ENCODE measurements around the gene CCDC182. TPM values are rescaled to one million over a fixed set of nuclear protein-coding genes. Genes with fewer than 3 reads are reported as not detected.

Gene CCDC182
- total RNA-seq, 1 donor from 2014 or later = not detected

DNA sequence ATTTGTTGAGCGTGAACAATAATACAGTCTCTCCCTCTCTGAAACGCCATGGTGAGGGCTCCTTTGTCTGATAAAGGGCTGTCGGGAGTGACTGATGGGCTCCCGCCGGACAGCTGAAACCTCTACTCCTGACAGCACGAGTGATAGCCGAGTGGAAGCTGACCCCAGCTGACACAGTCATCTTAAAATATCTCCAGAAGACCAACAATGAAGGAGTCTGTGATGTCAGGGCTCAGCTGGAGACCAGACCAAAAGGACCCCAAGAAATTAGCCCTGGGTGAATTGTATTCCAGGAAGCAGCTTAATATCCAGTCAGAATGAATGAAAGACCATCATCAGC lies 22.4 kb downstream of the CCDC182 start:
- Mint-ChIP-seq H3K9me3 (no peaks in the 10 kb centered on the region), H3K4me3 (no peak overlapping the region), H3K4me1 (ENCODE audit: unreplicated experiment) (peaks cover 23% of the 10 kb centered on the region), H3K27me3 (peaks cover 32% of the 10 kb centered on the region), H3K36me3 (no peaks in the 10 kb centered on the region), H3K27ac (no peak overlapping the region)
- no peak for DNase-seq (ENCODE audit: extremely low spot score, unreplicated experiment)
- TF ChIP-seq, protein P1, sequence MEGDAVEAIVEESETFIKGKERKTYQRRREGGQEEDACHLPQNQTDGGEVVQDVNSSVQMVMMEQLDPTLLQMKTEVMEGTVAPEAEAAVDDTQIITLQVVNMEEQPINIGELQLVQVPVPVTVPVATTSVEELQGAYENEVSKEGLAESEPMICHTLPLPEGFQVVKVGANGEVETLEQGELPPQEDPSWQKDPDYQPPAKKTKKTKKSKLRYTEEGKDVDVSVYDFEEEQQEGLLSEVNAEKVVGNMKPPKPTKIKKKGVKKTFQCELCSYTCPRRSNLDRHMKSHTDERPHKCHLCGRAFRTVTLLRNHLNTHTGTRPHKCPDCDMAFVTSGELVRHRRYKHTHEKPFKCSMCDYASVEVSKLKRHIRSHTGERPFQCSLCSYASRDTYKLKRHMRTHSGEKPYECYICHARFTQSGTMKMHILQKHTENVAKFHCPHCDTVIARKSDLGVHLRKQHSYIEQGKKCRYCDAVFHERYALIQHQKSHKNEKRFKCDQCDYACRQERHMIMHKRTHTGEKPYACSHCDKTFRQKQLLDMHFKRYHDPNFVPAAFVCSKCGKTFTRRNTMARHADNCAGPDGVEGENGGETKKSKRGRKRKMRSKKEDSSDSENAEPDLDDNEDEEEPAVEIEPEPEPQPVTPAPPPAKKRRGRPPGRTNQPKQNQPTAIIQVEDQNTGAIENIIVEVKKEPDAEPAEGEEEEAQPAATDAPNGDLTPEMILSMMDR (conservative IDR thresholded peaks at IDR 0.05) = no peak

DNA sequence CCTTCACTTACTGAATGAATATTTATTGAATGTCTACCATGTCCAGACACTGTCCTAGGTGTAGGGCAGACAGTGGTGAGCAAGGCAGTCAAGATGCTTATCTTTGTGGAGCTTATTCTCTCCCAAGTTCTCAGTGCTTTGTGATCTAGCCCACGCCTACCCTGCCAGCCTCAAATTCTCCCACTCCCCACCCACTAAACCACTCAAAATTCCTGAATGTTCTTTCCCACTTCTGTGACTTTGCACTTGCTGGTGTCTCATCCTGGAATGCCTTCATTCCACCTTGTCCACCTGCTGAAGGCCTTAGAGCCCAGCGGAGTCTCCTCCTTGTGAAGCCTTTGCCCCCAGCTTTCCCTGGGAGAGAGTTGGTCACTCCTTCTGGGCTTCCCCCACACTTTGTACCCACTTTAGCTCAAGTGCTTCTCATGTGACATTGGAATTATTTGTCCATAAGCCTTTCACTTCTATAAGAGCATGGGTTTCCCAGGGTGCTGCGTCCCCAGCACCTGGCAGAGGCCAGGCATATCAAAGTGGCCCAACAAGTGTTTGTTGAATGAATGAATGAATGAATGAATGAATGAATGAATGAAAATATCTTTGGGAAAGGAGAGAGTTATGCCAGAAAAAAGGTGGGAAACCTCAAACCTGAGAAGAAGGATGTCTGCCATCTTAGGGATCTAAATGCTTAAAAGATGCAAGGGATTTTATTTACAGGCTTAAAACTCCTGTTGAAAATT lies 23.0 kb downstream of the CCDC182 start:
- H3K27me3 Mint-ChIP-seq = peaks cover 37% of the 10 kb centered on the region
- no peaks in the 10 kb centered on the region for H3K36me3 Mint-ChIP-seq
- no peak for DNase-seq (ENCODE audit: extremely low spot score, unreplicated experiment)
- TF ChIP-seq, protein P1 (conservative IDR thresholded peaks at IDR 0.05) = no peak
- H3K9me3 Mint-ChIP-seq = no peaks in the 10 kb centered on the region
- peaks cover 23% of the 10 kb centered on the region for H3K4me1 Mint-ChIP-seq (ENCODE audit: unreplicated experiment)
- no peak overlapping the region for H3K4me3 Mint-ChIP-seq
- no peak overlapping the region for H3K27ac Mint-ChIP-seq

DNA sequence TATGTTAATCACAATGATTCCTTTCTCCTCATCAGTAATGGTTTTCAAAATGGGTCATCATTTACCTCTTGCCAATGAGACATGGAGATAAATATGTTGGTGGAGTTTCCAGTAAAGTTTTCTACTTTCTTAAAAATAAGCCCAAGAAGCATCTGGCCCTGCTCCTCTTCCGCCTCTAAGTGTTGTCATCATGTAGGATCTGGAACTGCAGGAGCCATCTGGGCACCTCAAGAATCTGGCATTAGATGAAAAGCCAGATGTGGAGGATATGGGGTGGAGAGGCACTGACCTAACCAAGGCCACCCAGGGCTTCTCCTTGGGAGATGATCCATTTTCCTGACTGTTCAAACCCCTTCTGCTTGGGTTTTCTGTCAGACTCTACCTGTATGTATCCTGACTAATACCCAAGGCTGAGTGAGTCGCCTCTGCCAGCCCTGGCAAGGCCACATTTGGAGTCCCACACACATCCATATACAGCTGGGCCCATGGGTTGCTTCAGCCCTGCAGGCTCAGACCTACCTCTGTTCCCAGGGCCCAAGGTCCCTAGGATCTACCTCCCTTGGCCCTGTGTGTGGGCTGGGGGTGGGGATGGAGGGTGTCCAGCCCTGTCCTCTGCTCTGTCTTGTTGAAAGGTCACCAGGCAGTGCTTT lies 24.6 kb downstream of the CCDC182 start:
- Mint-ChIP-seq H3K4me3 (no peak overlapping the region), H3K9me3 (no peaks in the 10 kb centered on the region), H3K4me1 (ENCODE audit: unreplicated experiment) (peaks cover 23% of the 10 kb centered on the region), H3K36me3 (no peaks in the 10 kb centered on the region), H3K27ac (no peak overlapping the region), H3K27me3 (peaks cover 48% of the 10 kb centered on the region)
- TF ChIP-seq, protein P1 (conservative IDR thresholded peaks at IDR 0.05) = no peak
- no peak for DNase-seq (ENCODE audit: extremely low spot score, unreplicated experiment)

DNA sequence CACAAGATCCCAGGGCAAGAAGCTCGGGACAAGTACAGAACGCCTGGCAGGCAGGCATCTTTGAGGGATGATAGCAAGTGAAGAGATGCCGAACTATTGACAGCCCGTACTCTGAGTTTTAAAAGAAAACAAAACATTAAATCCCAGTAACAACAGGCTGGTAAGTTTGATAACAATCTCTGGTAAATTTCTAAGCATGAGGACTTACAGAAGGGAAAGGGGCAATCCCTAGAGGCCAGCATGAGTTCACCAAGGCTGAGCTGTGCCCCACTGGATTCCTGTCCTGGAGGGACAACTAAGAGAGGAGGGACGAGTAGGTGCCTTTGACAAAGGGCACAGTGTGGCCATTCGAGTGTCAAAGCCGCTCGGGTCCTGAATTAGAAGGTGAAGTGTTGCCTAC lies 26.2 kb downstream of the CCDC182 start:
- H3K9me3 Mint-ChIP-seq = no peaks in the 10 kb centered on the region
- TF ChIP-seq, protein P1 (conservative IDR thresholded peaks at IDR 0.05) = no peak
- no peak overlapping the region for H3K4me3 Mint-ChIP-seq
- peaks cover 53% of the 10 kb centered on the region for H3K27me3 Mint-ChIP-seq
- no peaks in the 10 kb centered on the region for H3K36me3 Mint-ChIP-seq
- no peak for DNase-seq (ENCODE audit: extremely low spot score, unreplicated experiment)
- H3K27ac Mint-ChIP-seq = no peak overlapping the region
- H3K4me1 Mint-ChIP-seq (ENCODE audit: unreplicated experiment) = peaks cover 18% of the 10 kb centered on the region

DNA sequence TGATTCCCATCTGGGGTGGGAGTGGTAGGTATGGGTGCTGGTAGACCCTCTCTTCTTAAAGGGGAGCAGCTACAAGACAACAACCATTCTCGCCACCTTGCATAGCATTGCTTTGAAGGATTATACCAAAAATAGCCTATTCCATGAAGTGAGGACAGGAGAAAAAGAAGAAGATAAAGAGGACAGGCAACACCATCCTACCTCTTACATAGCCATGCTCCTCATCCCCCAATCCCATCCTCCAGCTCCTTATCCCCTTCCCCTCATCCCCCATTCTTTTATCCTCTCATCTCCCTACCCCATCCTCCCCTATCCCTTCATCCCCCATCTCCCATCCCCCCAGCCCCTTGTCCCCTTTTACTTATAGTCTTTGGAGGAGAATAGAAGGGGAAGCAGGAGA lies 29.1 kb downstream of the CCDC182 start:
- H3K36me3 Mint-ChIP-seq = no peaks in the 10 kb centered on the region
- H3K9me3 Mint-ChIP-seq = no peaks in the 10 kb centered on the region
- TF ChIP-seq, protein P1 (conservative IDR thresholded peaks at IDR 0.05) = no peak
- no peaks in the 10 kb centered on the region for H3K4me1 Mint-ChIP-seq (ENCODE audit: unreplicated experiment)
- no peak for DNase-seq (ENCODE audit: extremely low spot score, unreplicated experiment)
- no peak overlapping the region for H3K27ac Mint-ChIP-seq
- H3K4me3 Mint-ChIP-seq = no peak overlapping the region
- peaks cover 57% of the 10 kb centered on the region for H3K27me3 Mint-ChIP-seq

Data from type B pancreatic cell (in vitro differentiated cells).